ENCODE data around the gene TSFM.

Gene TSFM

GRCh38 chr12:57771873-57772428, 10.6 kb upstream of the TSFM start, which contains the start of gene METTL1:
Gene METTL1 (minus strand): TSS chr12:57772105. CDS start chr12:57772083, 22 bp downstream.
- peaks cover 14% of the 10 kb centered on the region for H3K4me1 ChIP-seq (ENCODE audit: control insufficient read depth, insufficient read depth, low read length)
- H3K4me3 ChIP-seq (ENCODE audit: low read depth, low read length): peak within 1 kb of the TSS; percentile 93
- POLR2A ChIA-PET: interaction anchor here (0.6 to 1.8 kb wide), 18 partner anchors 9 to 242 kb away, joined by 3 to 14 read pairs (median 4); partner anchors contain the start of genes ATP23, CDK4, CTDSP2 and MARCHF9
- peaks cover 5 to 43% of the 10 kb centered on the region in 2 experiments; a peak in 2 of 3 replicates for H3K36me3 ChIP-seq (ENCODE audit: control insufficient read depth in 2 of 2, insufficient read depth in 1 of 2, low read length in 2 of 2)
- H3K27ac ChIP-seq (ENCODE audit: extremely low read depth, low read depth, low read length): peak within 1 kb of the TSS; percentile 94
- CTCF ChIA-PET: interaction anchor here (0.7 to 1.4 kb wide), 4 partner anchors 11 to 36 kb away, joined by 3 to 6 read pairs (median 6); partner anchors contain the start of gene TSFM
- no peaks in the 10 kb centered on the region for H3K9me3 ChIP-seq (ENCODE audit: control insufficient read depth, insufficient read depth, low read depth, low read length)
- TF ChIP-seq IKZF3 (tag by site-specific recombination; IDR thresholded peaks at IDR 0.05) (no peak), ZNF248 (tag by site-specific recombination; IDR thresholded peaks at IDR 0.05) (no peak), ZBTB11 (tag by site-specific recombination; conservative IDR thresholded peaks at IDR 0.05; ENCODE audit: low read depth) (peak; percentile 38; the same call in 1 of the 2 replicates), ZNF23 (tag by site-specific recombination; IDR thresholded peaks at IDR 0.05; ENCODE audit: borderline replicate concordance) (no peak), ZNF660 (tag by site-specific recombination; IDR thresholded peaks at IDR 0.05) (peak; percentile 90), YY2 (tag by site-specific recombination; IDR thresholded peaks at IDR 0.05) (peak; percentile 94), ZNF174 (tag by site-specific recombination; IDR thresholded peaks at IDR 0.05) (no peak), ZNF530 (tag by site-specific recombination; IDR thresholded peaks at IDR 0.05; ENCODE audit: low read depth) (no peak), ZNF426 (tag by site-specific recombination; IDR thresholded peaks at IDR 0.05) (no peak), MZF1 (tag by site-specific recombination; IDR thresholded peaks at IDR 0.05; ENCODE audit: borderline replicate concordance) (0 out of 2 replicates have a peak, but pooled peaks have one; percentile 12), ZNF266 (tag by site-specific recombination; IDR thresholded peaks at IDR 0.05; ENCODE audit: low read depth) (no peak), ZBTB44 (tag by site-specific recombination; IDR thresholded peaks at IDR 0.05) (peak; percentile 35; the same call in 1 of the 2 replicates), ZNF146 (tag by site-specific recombination; IDR thresholded peaks at IDR 0.05) (no peak), ZNF354C (tag by site-specific recombination; IDR thresholded peaks at IDR 0.05; ENCODE audit: borderline replicate concordance, low read depth) (no peak), ZNF555 (tag by site-specific recombination; conservative IDR thresholded peaks at IDR 0.05) (no peak), KLF9 (tag by site-specific recombination; IDR thresholded peaks at IDR 0.05; ENCODE audit: low read depth) (peak; percentile 76; the same call in 1 of the 2 replicates), ZNF544 (tag by site-specific recombination; IDR thresholded peaks at IDR 0.05) (no peak), ZNF488 (tag by site-specific recombination; IDR thresholded peaks at IDR 0.05) (no peak), ZBTB26 (tag by site-specific recombination; optimal IDR thresholded peaks at IDR 0.05) (no peak), ZNF580 (tag by site-specific recombination; IDR thresholded peaks at IDR 0.05) (peak; percentile 83; the same call in 1 of the 2 replicates), ZNF473 (tag by site-specific recombination; IDR thresholded peaks at IDR 0.05) (no peak), ZNF621 (tag by site-specific recombination; IDR thresholded peaks at IDR 0.05) (no peak), ATF2 (tag by site-specific recombination; IDR thresholded peaks at IDR 0.05; ENCODE audit: low read depth) (peak; percentile 6; the same call in 1 of the 2 replicates), PRDM1 (tag by site-specific recombination; IDR thresholded peaks at IDR 0.05) (no peak), ZBTB20 (tag by site-specific recombination; IDR thresholded peaks at IDR 0.05) (peak; percentile 98), ZFP41 (tag by site-specific recombination; IDR thresholded peaks at IDR 0.05; ENCODE audit: borderline replicate concordance) (no peak), ZNF548 (tag by site-specific recombination; IDR thresholded peaks at IDR 0.05) (no peak), ZNF571 (tag by site-specific recombination; IDR thresholded peaks at IDR 0.05) (no peak), OSR2 (tag by site-specific recombination; IDR thresholded peaks at IDR 0.05) (peak; percentile 40; the same call in 1 of the 2 replicates), ZBTB21 (tag by site-specific recombination; IDR thresholded peaks at IDR 0.05) (peak; percentile 95)

Data from HEK293 (cell line).